ENCODE data around the gene ADGRV1.

DNA sequence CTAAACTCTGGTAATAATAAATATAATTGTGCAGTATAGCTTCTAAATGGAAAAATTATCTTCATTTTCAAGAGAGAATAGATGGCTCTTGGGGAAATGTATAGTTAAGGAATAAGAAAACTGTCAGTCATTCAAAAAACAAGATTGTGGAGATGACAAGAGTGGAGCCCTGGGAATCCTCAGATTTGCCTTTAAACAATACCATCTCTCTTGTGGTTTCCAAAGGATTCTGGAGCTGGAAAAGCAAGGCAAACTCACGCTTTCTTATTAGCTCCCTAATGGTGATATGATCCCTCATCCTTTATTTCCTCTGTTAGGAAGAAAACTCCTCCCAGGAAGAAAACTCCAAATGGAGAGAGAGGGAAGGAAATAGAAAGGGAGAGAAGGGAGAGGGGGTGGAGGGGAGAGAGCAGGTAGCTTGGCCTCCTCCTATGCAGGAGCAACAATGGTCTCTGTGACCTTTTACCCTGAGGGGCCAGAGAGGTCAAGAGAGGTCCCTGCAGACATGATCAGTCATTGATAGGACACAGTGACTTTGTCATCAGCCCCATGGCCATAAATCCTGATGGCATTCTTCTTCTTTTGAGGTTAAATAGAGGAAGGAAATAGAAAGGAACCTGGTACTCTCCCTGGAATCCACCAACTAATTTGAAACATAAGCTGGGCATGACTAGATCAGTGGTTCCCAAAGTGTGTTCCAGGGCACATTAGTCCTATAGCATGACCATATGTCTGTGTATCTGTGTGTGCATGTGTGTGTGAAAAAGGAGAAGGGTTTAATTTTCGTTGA, 512.4 kb downstream of the ADGRV1 start:
- TF ChIP-seq, protein P1, sequence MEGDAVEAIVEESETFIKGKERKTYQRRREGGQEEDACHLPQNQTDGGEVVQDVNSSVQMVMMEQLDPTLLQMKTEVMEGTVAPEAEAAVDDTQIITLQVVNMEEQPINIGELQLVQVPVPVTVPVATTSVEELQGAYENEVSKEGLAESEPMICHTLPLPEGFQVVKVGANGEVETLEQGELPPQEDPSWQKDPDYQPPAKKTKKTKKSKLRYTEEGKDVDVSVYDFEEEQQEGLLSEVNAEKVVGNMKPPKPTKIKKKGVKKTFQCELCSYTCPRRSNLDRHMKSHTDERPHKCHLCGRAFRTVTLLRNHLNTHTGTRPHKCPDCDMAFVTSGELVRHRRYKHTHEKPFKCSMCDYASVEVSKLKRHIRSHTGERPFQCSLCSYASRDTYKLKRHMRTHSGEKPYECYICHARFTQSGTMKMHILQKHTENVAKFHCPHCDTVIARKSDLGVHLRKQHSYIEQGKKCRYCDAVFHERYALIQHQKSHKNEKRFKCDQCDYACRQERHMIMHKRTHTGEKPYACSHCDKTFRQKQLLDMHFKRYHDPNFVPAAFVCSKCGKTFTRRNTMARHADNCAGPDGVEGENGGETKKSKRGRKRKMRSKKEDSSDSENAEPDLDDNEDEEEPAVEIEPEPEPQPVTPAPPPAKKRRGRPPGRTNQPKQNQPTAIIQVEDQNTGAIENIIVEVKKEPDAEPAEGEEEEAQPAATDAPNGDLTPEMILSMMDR (IDR thresholded peaks at IDR 0.05; ENCODE audit: insufficient read depth, low read length, poor library complexity, severe bottlenecking), result no peak
- no peak for TF ChIP-seq EZH2phosphoT487 (conservative IDR thresholded peaks at IDR 0.05; ENCODE audit: low read length)

Measured in SU-DHL-6 (cell line).